A673 (cell line): ENCODE results near the gene FCGR3A. TPM values are rescaled to one million over a fixed set of nuclear protein-coding genes. Genes with fewer than 3 reads are reported as not detected.
"Not testable (repeated sequence)": the region's sequence is repeated elsewhere in the genome, so short reads cannot be mapped to it uniquely, and the experiment has no call there.

Experiments
- BruUV-seq: library from RNA; stranded (reverse); fragments of 400-500 nt; replicated peaks from 2 replicates; lab custom pipeline; 2021; lab: Mats Ljungman, UMichigan
- CTCF ChIA-PET: fragments of 300-600 bp; sonication (Branson Sonifier 250); formaldehyde crosslinking; loops from one replicate; lab custom pipeline; 2022; ENCODE audit warnings: antibody characterized with exemption; lab: Charles Lee
- POLR2A ChIA-PET: fragments of 300-600 bp; sonication (Branson Sonifier 250); formaldehyde crosslinking; loops from one replicate; lab custom pipeline; 2022; ENCODE audit warnings: antibody characterized with exemption; ENCODE audit not compliant: low non-redundant PET; lab: Charles Lee
- DNase-seq: peaks from one replicate; pipeline ENCODE4 v3.0.0-alpha.2; 2015; ENCODE audit warnings: low spot score
- H3K27ac ChIP-seq: fragments of 200-600 bp; sonication (generic); 2 replicates; pipeline ENCODE4 v1.5.1; 2016; ENCODE audit warnings: mixed run types, low read depth, mild to moderate bottlenecking, mixed read lengths, antibody characterized with exemption, low read length; ENCODE audit not compliant: poor library complexity, severe bottlenecking
- H3K27me3 ChIP-seq: fragments of 200-600 bp; sonication (generic); replicated peaks from 2 replicates; pipeline ENCODE4 v1.6.1; 2017; ENCODE audit warnings: mixed run types, low read depth, mild to moderate bottlenecking, mixed read lengths, antibody characterized with exemption, low read length; ENCODE audit not compliant: insufficient read depth, poor library complexity
- H3K36me3 ChIP-seq: fragments of 200-600 bp; sonication (generic); 2 replicates; pipeline ENCODE4 v1.6.1; 2016; ENCODE audit warnings: mixed run types, mild to moderate bottlenecking, mixed read lengths, antibody characterized with exemption, low read length; ENCODE audit not compliant: insufficient read depth, poor library complexity, severe bottlenecking
- H3K4me1 ChIP-seq: fragments of 200-600 bp; sonication (generic); 2 replicates; pipeline ENCODE4 v1.6.1; 2017; ENCODE audit warnings: mixed run types, mild to moderate bottlenecking, mixed read lengths, antibody characterized with exemption, low read length; ENCODE audit not compliant: insufficient read depth, poor library complexity, severe bottlenecking
- H3K4me3 ChIP-seq: fragments of 200-600 bp; sonication (generic); 2 replicates; pipeline ENCODE4 v1.5.1; 2016; ENCODE audit warnings: low read depth, mixed run types, mild to moderate bottlenecking, mixed read lengths, low read length; ENCODE audit not compliant: poor library complexity, severe bottlenecking
- H3K9me3 ChIP-seq: fragments of 200-600 bp; sonication (generic); 2 replicates; pipeline ENCODE4 v1.6.1; 2016; ENCODE audit warnings: mixed run types, low read depth, mild to moderate bottlenecking, mixed read lengths, antibody characterized with exemption, low read length; ENCODE audit not compliant: poor library complexity, severe bottlenecking
- intact Hi-C: fragments of 100-400 bp; cut with micrococcal nuclease; formaldehyde crosslinking; loops from one replicate; pipeline ENCODE4 v1.10.0; 2022; ENCODE audit not compliant: unreplicated experiment
- total RNA-seq: library from RNA; stranded (reverse); gene quantifications from 2 replicates; pipeline ENCODE4 v1.2.3, GENCODE V29; 2021

FCGR3A gene
- total RNA-seq, 1 experiment from 2014 or later: not detected

- CTCF ChIA-PET, BruUV-seq, POLR2A ChIA-PET, H3K4me3 ChIP-seq, intact Hi-C loops, H3K27me3 ChIP-seq, DNase-seq, H3K27ac ChIP-seq, H3K4me1 ChIP-seq, H3K36me3 ChIP-seq, H3K9me3 ChIP-seq: not testable (repeated sequence)
These were observed 43.0 kb upstream of the FCGR3A start for GRCh38 chr1:161592586-161592985.

DNA sequence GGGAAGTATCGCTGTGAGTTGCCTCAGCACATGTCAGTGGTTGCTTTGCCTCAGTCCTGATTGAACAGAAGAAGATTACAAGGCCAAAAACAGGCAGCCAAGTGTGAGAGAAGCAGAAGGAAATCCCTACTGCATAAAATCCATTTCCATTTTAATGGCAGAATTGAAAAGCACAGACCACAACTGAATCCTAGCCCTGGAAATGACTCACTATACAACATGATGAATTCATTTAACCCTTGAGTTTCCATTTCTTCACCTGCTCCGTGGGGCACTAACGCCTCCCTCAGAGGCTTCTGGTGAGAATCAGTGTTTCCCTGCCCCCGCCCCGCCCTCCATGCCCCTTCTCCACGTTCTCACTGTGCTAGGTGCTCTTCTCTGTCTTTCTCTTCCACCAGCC is 40.3 kb upstream of the FCGR3A start:
- DNase-seq, POLR2A ChIA-PET, H3K36me3 ChIP-seq, BruUV-seq, H3K4me3 ChIP-seq, H3K27ac ChIP-seq, H3K9me3 ChIP-seq, H3K27me3 ChIP-seq, H3K4me1 ChIP-seq, CTCF ChIA-PET, intact Hi-C loops: not testable (repeated sequence)

- DNase-seq, H3K27ac ChIP-seq, CTCF ChIA-PET, BruUV-seq, H3K27me3 ChIP-seq, H3K4me1 ChIP-seq, intact Hi-C loops, H3K9me3 ChIP-seq, POLR2A ChIA-PET, H3K36me3 ChIP-seq, H3K4me3 ChIP-seq: not testable (repeated sequence)
These were observed 39.7 kb upstream of the FCGR3A start for GRCh38 chr1:161589365-161589764.

GRCh38 chr1:161588596-161588995 is 39.0 kb upstream of the FCGR3A start:
- H3K9me3 ChIP-seq, H3K4me1 ChIP-seq, DNase-seq, BruUV-seq, H3K27ac ChIP-seq, CTCF ChIA-PET, POLR2A ChIA-PET, H3K36me3 ChIP-seq, H3K27me3 ChIP-seq, intact Hi-C loops, H3K4me3 ChIP-seq: not testable (repeated sequence)

- POLR2A ChIA-PET, H3K9me3 ChIP-seq, H3K4me3 ChIP-seq, CTCF ChIA-PET, H3K36me3 ChIP-seq, H3K27me3 ChIP-seq, intact Hi-C loops, DNase-seq, H3K4me1 ChIP-seq, BruUV-seq, H3K27ac ChIP-seq: not testable (repeated sequence)
These were observed 33.3 kb upstream of the FCGR3A start for GRCh38 chr1:161582882-161583281.

- DNase-seq, H3K36me3 ChIP-seq, H3K9me3 ChIP-seq, H3K4me3 ChIP-seq, BruUV-seq, H3K4me1 ChIP-seq, intact Hi-C loops, POLR2A ChIA-PET, H3K27me3 ChIP-seq, H3K27ac ChIP-seq, CTCF ChIA-PET: not testable (repeated sequence)
These were observed 31.4 kb upstream of the FCGR3A start for GRCh38 chr1:161580879-161581537.

DNA sequence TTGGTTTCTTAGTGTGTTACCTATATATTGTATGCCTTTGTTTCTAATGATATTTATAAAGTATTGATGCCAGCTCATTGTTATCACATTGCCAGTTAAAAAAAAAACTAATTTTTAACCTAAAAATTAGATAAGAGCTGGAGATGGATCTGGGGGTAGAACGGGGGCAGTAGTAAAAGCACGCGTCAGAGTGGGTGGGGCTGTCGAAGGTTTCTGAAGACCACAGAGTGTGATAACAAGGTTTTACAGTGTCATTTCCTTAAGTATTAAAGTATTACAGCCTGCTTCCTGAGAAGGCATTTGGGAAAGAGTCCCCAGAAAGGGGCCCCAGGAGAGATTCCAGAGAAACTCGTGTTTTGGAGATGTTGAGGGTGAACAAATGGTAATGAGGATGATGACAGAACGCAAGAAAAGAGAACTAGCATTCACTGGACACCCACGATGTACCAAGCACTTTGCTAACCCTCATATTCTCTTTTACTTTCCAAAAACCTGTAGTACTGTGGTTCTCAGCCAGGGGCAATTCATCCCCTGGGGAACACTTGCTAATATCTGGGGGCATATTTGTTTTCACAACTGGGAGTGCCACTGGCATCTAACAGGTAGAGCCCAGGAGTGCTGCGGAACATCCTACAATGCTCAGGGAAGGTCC is 30.4 kb upstream of the FCGR3A start:
- H3K4me1 ChIP-seq, H3K4me3 ChIP-seq, intact Hi-C loops, CTCF ChIA-PET, H3K9me3 ChIP-seq, H3K27ac ChIP-seq, H3K36me3 ChIP-seq, POLR2A ChIA-PET, BruUV-seq, H3K27me3 ChIP-seq, DNase-seq: not testable (repeated sequence)
